ENCODE results near the gene RDM1. TPM values are rescaled to one million over a fixed set of nuclear protein-coding genes. Genes with fewer than 3 reads are reported as not detected.

RDM1 gene
- total and polyA plus RNA-seq, 5 experiments from 2014 or later, result 0.32 to 2.7 (median 0.41) TPM; not detected in 2

- Mint-ChIP-seq H3K27ac (peak overlapping the region; percentile 78 to 94 (median 88)), H3K27me3 (no peaks in the 10 kb centered on the region), H3K4me1 (peaks cover 16 to 67% (median 51%) of the 10 kb centered on the region in 4 donors), H3K36me3 (no peaks in the 10 kb centered on the region), H3K4me3 (peak overlapping the region; percentile 6 to 95 (median 32)), H3K9me3 (no peaks in the 10 kb centered on the region)
- POLR2A ChIA-PET, result interaction anchor here (0.6 to 6.5 kb wide), 4 partner anchors 11 to 26 kb away, joined by 3 to 43 read pairs (median 6); no protein-coding TSS in a partner anchor
- peak in 1 of 2 donors; percentile 46 for ATAC-seq
- DNase-seq, result peak in 3 of 10 donors; percentile 10 to 31 (median 17)
Observed at GRCh38 chr17:35875072-35875799, 55.3 kb downstream of the RDM1 start.

- Mint-ChIP-seq H3K4me3 (peak overlapping the region in 1 of 10 donors; percentile 16), H3K27ac (peak overlapping the region in 8 of 10 donors; percentile 16 to 69 (median 56)), H3K27me3 (no peaks in the 10 kb centered on the region), H3K9me3 (no peaks in the 10 kb centered on the region), H3K4me1 (peaks cover 15 to 53% (median 45%) of the 10 kb centered on the region in 4 donors), H3K36me3 (no peaks in the 10 kb centered on the region)
- POLR2A ChIA-PET, result interaction anchor here (0.7 to 1.6 kb wide), 4 partner anchors 17 to 47 kb away, joined by 3 to 4 read pairs (median 3); no protein-coding TSS in a partner anchor
- ATAC-seq (no peak), DNase-seq (no peak)
Observed at GRCh38 chr17:35872196-35872980, 58.2 kb downstream of the RDM1 start.

- peak overlapping the region in 4 of 10 donors; percentile 18 to 54 (median 34) for H3K4me3 Mint-ChIP-seq
Observed at GRCh38 chr17:35870906-35871819, 59.4 kb downstream of the RDM1 start.

GRCh38 chr17:35868737-35869136 is 61.8 kb downstream of the RDM1 start, which contains the start of gene HEATR9:
TSS of gene HEATR9 (minus strand) at chr17:35868891. CDS start at chr17:35868742, 149 bp downstream.
- H3K27ac Mint-ChIP-seq, result peak within 1 kb of the TSS in 5 of 10 donors; percentile 1 to 65 (median 10)
- POLR2A ChIA-PET, result interaction anchor here (0.6 to 1.2 kb wide), 3 partner anchors 20 to 656 kb away, joined by 3 to 4 read pairs (median 3); no protein-coding TSS in a partner anchor
- peaks cover 0 to 2% (median 0%) of the 10 kb centered on the region in 3 donors for H3K36me3 Mint-ChIP-seq
- H3K4me3 Mint-ChIP-seq, result peak within 1 kb of the TSS in 2 of 10 donors; percentile 6 to 8
- H3K27me3 Mint-ChIP-seq, result no peaks in the 10 kb centered on the region
- peaks cover 7 to 41% (median 35%) of the 10 kb centered on the region in 4 donors for H3K4me1 Mint-ChIP-seq
- H3K9me3 Mint-ChIP-seq, result no peaks in the 10 kb centered on the region
- DNase-seq (no peak), ATAC-seq (no peak)

More at GRCh38 chr17:35870906-35871819, 59.4 kb downstream of the RDM1 start:
- peak overlapping the region in 9 of 10 donors; percentile 19 to 85 (median 65) for H3K27ac Mint-ChIP-seq
- peaks cover 8 to 47% (median 39%) of the 10 kb centered on the region in 4 donors for H3K4me1 Mint-ChIP-seq
- no peaks in the 10 kb centered on the region for H3K9me3 Mint-ChIP-seq
- ATAC-seq (peak; percentile 98 to 99), DNase-seq (peak in 8 of 10 donors; percentile 10 to 74 (median 46))
- no peaks in the 10 kb centered on the region for H3K27me3 Mint-ChIP-seq
- H3K36me3 Mint-ChIP-seq, result no peaks in the 10 kb centered on the region
- POLR2A ChIA-PET, result interaction anchor here (0.7 to 1.6 kb wide), 8 partner anchors 14 to 1075 kb away, joined by 3 to 4 read pairs (median 3); partner anchors contain the start of gene TAF15

Other genes starting within 250 kb of the RDM1 start
- gene RASL10B, start 199.1 kb downstream of the RDM1 start, total RNA-seq, result under 1 TPM; 0.38 to 0.57 TPM
- under 1 TPM in 1 of 3 donors, not detected in 2; 0.06 TPM for gene RASL10B, start 199.1 kb downstream of the RDM1 start, polyA plus RNA-seq
- gene GAS2L2, start 177.5 kb downstream of the RDM1 start, total RNA-seq, result under 1 TPM; 0.33 to 0.36 TPM
- gene GAS2L2, start 177.5 kb downstream of the RDM1 start, polyA plus RNA-seq, result not detected
- under 1 TPM in 1 of 2 experiments, not detected in 1; 0.38 TPM for gene C17orf50, start 169.9 kb downstream of the RDM1 start, total RNA-seq
- gene C17orf50, start 169.9 kb downstream of the RDM1 start, polyA plus RNA-seq, result 1 to 10 TPM in 1 of 3 donors, under 1 TPM in 2; 0.20 to 2.1 (median 0.67) TPM
- 10 to 100 TPM; 15.0 to 15.2 TPM for gene MMP28, start 135.1 kb downstream of the RDM1 start, total RNA-seq
- gene MMP28, start 135.1 kb downstream of the RDM1 start, polyA plus RNA-seq, result 10 to 100 TPM; 10.0 to 30.1 (median 13.4) TPM
- 100 to 1,000 TPM; 271 TPM for gene TAF15, start 121.3 kb downstream of the RDM1 start, total RNA-seq
- gene TAF15, start 121.3 kb downstream of the RDM1 start, polyA plus RNA-seq, result 10 to 100 TPM; 15.0 to 20.2 (median 19.9) TPM
- gene HEATR9, start 61.9 kb downstream of the RDM1 start, total RNA-seq, result 1 to 10 TPM; 1.2 TPM
- under 1 TPM in 1 of 3 donors, not detected in 2; 0.07 TPM for gene HEATR9, start 61.9 kb downstream of the RDM1 start, polyA plus RNA-seq
- 10 to 100 TPM; 84.3 to 87.4 TPM for gene CCL5, start 50.4 kb downstream of the RDM1 start, total RNA-seq
- gene CCL5, start 50.4 kb downstream of the RDM1 start, polyA plus RNA-seq, result 1,000 to 10,000 TPM in 1 of 3 donors, 10 to 100 TPM in 2; 41.5 to 1,286 (median 63.8) TPM
- gene LYZL6, start 12.9 kb upstream of the RDM1 start, total RNA-seq, result not detected
- gene LYZL6, start 12.9 kb upstream of the RDM1 start, polyA plus RNA-seq, result not detected
- gene CCL16, start 50.7 kb upstream of the RDM1 start, total RNA-seq, result not detected
- gene CCL16, start 50.7 kb upstream of the RDM1 start, polyA plus RNA-seq, result not detected
- gene CCL14, start 56.0 kb upstream of the RDM1 start, total RNA-seq, result not detected
- gene CCL14, start 56.0 kb upstream of the RDM1 start, polyA plus RNA-seq, result not detected
- not detected for gene CCL15, start 70.8 kb upstream of the RDM1 start, total RNA-seq
- not detected for gene CCL15, start 70.8 kb upstream of the RDM1 start, polyA plus RNA-seq
- gene CCL23, start 87.2 kb upstream of the RDM1 start, total RNA-seq, result not detected
- not detected for gene CCL23, start 87.2 kb upstream of the RDM1 start, polyA plus RNA-seq
- not detected for gene CCL18, start 133.5 kb upstream of the RDM1 start, total RNA-seq
- not detected for gene CCL18, start 133.5 kb upstream of the RDM1 start, polyA plus RNA-seq
- gene CCL3, start 159.4 kb upstream of the RDM1 start, total RNA-seq, result 1 to 10 TPM; 1.6 to 2.6 TPM
- gene CCL3, start 159.4 kb upstream of the RDM1 start, polyA plus RNA-seq, result 10 to 100 TPM in 1 of 3 donors, not detected in 2; 10.9 TPM
- 1 to 10 TPM; 2.9 to 4.3 TPM for gene CCL4, start 173.1 kb upstream of the RDM1 start, total RNA-seq
- gene CCL4, start 173.1 kb upstream of the RDM1 start, polyA plus RNA-seq, result 100 to 1,000 TPM in 1 of 3 donors, 1 to 10 TPM in 2; 2.9 to 219 (median 3.9) TPM
- 10 to 100 TPM; 13.4 to 15.3 TPM for gene TBC1D3B, start 245.9 kb upstream of the RDM1 start, total RNA-seq
- gene TBC1D3B, start 245.9 kb upstream of the RDM1 start, polyA plus RNA-seq, result not detected

Data from naive thymus-derived CD8-positive, alpha-beta T cell (primary cell).